ENCODE measurements around the gene ACSL4.
"Not testable (repeated sequence)": the region's sequence is repeated elsewhere in the genome, so short reads cannot be mapped to it uniquely, and the experiment has no call there.

Gene ACSL4

DNA sequence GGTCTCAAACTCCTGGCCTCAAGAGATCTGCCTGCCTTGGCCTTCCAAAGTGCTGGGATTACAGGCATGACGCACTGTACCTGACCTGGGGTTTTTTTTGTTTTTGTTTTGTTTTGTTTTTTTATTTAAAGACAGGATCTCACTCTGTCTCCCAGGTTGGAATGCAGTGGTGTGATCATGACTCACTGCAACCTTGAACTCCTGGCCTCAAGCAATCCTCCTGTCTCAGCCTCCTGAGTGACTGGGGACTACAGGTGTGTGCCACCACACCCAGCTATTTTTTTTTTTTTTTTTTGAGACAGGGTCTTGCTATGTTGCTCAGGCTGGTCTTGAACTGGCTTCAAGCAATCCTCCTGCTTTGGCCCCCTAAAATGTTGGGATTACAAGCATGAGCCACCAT is 8.1 kb downstream of the ACSL4 start:
- not testable (repeated sequence) for DNase-seq

DNA sequence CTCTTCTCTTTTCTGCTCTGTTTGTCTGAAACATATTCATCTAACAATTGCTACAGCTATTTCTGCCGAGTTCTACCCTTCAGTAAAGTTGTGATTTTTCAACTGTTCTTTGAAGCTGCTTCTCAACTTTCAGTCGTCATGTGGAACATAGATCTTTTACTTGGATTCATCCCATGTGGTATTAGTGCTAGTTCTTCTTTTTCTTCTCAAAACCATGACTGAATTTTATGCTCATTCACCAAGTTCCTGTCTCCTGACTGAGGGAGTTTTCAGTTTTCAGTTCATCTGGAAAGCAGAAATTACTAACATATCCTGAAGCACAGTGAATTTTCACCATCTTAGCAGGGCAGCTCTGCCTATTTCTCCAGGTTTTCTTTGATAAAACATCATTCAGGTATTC is 12.1 kb downstream of the ACSL4 start:
- no peak for DNase-seq

DNA sequence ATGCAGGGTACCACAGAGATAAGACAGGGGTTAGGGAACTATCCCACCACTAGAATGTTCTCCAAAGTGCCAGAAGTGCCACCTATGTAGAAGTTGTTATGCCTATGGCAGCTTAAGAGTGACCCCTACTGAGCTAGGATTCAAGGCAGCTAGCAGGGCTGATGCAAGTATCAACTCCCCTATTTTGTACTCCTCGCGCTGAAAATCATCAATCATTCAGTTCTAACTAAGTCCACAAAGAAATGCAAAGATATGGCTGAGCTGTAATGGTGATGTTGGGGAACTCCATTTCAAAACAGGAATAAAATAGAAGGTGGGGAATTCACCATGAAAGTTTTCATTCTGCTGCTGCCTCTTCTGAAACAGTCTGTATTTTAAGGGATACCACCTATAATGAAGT is 13.8 kb downstream of the ACSL4 start:
- DNase-seq: no peak

DNA sequence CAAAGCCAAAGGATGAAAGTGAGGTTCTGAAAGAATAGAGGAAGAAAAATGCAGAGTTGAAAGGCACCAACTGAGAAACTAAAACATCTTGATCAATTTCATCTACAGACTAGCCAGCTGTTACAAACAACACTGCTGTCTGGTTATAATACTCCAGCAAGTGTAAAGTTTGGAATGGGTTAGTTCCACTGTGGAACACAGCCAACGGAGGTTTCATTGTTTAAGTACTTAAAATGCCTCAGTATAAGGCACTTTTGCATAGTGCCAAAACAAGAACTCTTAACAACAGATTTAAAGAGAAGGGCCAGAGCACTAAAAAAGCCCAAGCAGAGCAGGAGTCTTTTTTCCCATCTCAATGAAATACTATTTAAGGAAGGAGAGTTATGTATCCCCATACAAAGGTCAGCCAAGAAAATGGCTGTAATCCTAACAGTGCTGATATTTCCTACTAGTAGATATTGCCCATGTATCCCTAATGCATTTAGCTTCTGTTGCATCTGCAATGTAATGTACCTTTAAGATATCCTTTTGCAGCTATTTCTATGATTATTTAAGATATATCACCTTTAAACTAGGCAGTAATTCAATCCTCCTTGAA is 16.5 kb downstream of the ACSL4 start:
- DNase-seq: no peak

DNA sequence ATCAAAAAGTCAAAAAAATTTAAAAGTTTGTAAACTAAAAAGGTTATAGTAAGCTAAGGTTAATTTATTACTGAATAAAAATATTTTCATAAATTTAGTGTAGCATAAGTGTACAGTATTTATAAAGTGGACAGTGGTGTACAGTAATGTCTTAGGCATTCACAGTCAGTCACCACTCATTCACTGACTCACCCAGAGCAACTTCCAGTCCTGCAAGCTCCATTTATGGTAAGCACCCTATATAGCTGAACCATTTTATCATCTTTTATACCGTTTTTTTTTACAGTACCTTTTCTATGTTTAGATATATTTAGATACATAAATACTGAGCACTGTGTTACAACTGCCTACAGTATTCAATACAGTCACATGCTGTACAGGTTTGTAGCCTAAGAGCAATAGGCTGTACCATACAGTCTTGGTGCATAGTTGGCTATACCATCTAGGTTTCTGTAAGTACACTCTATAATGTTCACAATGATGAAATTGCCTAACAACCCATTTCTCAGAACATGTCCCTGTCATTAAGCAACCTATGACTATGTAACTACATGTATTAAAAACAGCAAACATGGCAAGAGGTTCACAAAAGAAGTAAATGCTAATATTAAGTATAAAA is 18.6 kb downstream of the ACSL4 start:
- no peak for DNase-seq

DNA sequence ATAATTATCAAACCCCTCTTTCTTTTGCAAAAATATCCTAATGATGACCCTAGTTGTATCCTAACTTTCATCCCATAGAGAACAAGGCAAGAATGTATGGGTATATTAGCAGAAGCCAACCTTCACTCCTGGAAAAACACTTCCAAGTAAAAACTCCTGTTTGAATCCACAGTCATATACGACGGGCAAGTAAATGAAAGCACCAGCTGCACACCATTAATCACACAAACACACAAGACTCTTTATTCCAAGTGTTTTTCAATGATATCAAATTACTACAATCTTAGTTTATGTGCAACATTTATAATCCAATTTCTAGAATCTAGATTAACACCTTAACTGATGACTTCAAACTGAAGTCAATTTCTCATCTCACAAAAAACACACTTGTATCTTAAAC is 22.9 kb downstream of the ACSL4 start:
- DNase-seq: no peak

DNA sequence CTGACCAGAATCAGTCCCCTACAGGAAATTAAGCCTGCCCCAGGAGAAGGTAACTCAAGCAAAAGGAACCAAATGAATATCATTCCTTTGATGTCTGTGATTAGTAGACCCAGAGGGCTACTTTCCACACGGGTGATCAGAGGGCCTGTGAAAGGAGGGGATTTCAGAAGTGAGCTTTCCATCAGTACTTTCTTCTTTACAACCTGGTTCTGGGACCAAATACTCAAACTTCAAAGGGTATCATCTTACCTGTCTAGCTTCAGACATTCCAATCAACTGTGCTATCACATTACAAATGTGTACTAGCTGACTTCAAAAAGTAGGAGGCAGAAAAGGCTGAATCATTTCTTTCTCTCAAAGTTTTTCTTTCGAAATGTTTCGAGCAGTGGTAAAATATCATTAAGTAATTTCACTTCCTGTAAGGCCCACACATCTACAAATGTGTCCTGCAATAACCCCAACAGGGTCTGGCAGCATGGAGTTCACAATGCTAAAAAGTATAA is 23.9 kb downstream of the ACSL4 start:
- DNase-seq: no peak

DNA sequence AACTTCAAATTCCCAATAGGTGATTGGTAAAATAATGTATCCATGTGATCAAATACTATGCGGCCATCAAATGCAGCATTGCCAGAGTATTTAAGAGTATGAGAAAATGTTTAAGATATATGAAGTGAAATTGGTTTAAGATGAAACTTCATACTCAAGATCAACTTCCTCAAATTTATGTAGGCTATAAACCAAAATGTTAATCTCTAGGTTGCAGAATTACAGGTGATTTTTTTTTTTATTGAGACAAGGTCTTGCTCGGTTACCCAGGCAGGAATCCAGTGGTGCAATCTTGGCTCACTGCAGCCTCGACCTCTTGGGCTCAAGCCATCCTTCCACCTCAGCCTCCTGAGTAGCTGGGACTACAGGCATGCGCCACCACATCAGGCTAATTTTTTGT is 25.3 kb downstream of the ACSL4 start:
- no peak for DNase-seq

DNA sequence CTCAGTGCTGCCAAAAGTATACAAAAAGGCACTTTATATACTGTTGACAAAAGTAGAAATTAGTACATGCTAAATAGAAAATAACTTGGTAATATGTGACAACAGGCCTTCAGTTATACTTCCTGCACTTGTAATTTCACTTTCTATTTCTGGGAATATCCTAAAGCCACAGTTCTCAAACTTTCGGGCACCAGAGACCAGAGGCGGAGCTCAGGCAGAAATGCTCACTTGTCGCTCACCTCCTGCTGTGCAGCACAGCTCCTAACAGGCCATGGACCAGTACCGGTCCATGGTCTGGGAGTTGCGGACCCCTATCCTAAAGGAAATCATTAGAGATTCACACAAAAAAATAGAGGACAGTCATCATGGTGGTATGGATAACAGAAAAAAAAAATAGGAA is 25.7 kb downstream of the ACSL4 start:
- DNase-seq: no peak

DNA sequence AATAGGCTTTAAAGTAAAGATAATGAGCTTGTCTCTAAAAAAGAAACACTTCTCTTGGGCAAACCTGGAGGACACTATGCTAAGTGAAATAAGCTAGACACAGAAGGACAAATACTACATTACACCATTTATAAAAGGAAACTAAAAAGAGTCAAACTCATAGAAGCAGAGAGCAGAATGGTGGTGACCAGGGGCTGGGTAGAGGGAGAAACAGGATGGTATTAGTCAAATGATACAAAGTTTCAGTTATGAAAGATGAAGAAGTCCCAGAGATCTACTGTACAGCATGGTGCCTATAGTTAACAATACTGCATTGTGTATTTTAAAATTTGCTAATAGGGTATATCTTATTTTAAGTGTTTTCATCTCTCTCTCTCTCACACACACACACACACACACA is 28.5 kb downstream of the ACSL4 start:
- no peak for DNase-seq

DNA sequence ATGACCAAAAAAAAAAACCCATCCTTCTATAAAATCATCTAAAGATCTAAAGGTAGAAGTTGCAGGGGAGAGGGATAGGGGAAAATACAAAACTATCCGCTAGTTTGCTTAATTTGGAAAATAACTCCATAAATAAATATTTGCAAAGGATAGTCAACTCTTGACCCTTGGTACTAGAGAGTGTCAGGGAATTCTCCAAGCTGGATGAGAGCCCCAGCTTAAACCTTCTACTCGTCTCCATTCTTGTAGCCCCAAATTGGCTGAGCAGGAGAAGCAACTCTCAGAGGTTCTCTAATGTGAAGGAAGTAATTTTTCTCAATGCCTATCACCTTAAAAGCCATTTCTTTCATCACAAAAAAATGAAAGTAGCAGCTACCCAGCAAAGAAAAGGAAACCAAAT is 35.2 kb downstream of the ACSL4 start:
- no peak for DNase-seq

DNA sequence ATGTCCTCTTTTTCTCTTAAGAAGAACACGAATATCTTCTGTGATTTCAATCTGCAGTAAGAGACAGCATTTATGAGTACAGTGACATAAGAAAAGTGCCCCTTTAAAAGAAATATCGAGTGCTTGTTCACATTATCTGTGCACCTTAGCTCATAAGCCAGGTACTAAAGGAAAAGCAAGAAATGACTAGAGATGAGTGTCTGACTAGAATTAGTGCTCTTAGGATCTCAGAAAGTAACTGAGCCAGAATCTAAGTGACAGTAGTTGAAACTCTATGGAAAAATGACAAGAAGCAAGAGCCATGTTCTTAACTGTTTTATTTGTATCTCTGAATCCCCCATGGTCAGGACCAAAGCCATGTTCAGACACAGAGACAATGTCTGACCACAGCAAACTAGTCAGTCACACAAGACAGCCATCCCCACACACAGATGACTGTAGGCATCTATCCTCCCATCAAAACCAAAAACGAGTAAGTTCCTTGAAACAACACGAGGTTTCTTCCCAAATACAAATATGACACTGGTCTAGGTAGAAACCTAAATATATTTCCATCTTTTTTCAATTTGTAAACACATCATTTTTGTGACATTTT is 36.8 kb downstream of the ACSL4 start:
- no peak for DNase-seq

DNA sequence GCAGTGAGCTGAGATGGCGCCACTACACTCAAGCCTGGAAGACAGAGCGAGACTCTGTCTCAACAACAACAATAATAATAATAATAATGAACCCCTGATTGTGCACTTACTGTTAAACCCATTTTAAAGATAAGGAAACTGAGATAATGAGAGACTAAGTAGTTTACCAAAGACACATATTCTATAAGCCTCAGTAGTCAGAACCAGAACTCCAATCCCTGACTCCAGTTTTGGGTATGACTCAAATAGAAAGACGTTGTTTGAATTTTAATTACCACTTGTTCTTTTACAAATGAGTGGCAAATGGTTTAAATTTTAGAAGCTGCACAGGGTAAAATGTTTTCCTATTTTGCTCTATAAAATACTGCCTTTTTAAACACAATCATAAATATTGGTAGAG is 37.4 kb downstream of the ACSL4 start:
- no peak for DNase-seq

DNA sequence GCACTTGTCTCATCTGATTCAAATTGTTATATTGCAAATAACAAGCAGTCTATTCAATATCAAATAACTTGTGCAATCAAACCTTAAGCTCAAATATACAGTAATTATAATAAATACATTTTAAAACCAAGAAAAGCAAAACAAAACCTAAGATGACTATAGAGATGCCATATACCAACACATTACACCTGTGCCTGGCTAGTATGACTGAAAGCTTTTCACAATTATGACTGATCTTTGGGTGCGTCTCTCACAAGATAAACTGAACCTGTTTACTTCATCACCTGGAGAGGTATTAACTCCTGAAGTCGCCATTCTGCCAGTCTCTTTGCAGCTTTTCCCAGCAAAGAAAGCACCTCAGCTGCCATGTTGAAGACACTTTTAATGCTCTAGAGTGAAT is 41.3 kb downstream of the ACSL4 start:
- DNase-seq: no peak

DNA sequence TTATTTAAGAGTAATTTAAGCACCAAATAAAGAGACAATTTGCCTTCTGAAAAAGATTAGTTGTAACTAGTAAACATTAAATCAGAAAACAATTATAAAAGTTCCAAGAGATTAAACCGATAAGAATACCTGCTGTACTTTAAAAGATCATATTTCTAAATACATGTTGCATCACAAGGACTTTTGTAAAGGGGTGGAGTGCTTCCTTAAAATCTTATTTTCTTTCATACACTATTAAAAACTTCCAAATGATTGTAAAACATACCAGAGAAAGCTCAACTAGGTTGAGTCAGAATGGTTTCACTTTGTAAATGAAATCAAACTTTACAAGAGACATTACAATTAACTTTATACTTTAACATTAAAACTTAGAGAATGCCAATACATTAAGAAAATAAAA is 41.8 kb downstream of the ACSL4 start:
- no peak for DNase-seq

DNA sequence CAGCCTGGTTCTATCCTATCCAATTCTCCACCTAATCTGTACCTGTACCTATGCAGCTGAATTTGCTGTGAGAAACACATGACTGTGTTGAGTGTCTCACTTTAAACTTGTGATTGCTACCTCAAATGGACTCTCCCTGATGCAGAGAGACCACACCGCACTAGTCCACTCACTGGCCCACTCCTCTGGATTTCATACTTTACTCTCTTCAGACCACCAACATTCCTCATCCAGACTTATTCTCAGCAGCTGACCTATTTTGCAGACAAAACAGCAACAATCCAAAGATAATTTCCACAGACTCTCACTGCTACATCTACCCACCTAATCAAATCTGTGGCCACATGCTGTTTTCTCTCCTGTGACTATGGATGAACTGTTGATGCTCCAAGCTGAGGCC is 45.2 kb downstream of the ACSL4 start:
- no peak for DNase-seq

DNA sequence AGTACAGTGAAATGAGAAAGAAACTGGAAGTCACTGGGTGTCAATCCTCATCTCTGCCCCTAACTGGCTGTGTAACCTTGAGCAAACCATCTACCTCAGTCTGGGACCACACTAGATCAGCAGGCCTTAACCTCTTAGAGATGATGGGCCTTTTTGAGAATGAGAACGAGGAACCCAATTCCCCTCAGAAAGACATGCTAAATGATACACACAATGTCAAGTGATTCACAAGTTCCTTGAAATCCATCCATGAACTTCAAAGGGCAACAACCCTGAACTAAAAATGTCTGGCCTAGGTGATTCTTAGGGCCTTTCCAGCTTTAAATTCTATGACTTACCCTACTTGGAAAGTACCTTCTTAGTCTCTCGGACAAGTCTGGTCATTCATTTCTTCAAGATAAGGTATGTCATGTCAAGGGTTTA is 47.4 kb downstream of the ACSL4 start:
- no peak for DNase-seq

DNA sequence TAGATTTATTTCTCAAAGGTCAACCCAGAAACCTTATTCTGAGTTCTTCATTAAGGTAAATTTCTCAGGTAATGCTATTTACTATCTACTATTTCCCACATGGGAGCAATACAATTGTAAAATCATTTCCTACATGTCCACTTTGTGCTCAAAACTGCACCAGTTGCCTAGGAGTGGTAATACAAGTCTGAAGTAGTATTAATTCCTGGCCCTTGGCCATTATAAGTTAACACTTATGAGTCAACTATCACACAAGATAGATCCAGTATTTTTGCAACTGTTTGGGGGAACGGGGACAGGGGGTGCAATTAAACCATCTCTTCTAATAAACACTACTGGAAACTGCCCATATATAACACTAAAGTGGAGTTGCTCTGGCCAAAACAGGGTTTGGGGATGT is 48.9 kb downstream of the ACSL4 start:
- DNase-seq: no peak

DNA sequence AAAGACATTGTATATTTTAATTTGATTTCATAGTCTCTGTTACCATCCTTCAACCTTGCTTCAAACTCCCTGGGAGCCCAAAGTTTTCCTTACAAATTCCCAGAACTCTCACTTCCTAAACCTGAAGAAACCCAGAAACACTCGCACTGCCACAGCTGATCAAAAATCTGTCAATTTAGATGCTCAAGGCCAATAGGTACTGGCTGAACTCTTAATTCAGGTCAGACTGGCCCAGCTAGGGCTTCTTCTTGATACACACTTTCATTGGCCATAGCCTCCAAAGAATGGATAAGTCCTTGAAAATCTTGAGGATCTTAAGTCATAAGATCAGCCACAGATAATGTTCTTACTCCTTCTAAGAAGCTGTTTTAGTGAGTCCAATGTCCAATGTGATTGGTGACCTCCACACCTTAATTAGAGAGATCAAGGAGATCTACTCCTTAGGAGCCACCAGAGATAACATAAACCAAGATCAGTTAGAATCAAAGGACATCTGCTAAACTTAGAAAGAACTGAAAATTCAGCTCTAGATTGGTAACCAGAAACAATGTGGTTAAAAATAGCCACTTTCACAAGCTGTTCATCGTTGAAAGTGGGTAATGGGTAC is 51.5 kb downstream of the ACSL4 start:
- no peak for DNase-seq

DNA sequence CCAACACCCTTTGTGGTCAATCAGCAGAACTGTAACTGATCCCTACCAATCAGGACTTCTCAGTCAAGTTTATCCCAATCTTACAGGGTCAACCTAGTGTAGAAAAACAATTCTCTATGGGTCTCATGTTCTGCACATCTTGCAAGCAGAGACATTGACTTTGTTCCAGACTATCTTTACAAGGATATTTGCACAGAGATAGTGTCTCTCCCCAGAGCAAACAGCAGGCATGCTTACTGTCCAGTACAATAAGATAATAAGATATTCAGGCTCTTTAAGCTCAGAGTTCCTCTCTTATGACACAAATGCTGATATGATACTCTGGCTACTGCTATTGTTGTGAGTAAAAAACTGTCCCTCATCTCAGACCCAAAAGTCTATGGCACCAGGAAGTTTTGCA is 53.2 kb downstream of the ACSL4 start:
- DNase-seq: no peak

DNA sequence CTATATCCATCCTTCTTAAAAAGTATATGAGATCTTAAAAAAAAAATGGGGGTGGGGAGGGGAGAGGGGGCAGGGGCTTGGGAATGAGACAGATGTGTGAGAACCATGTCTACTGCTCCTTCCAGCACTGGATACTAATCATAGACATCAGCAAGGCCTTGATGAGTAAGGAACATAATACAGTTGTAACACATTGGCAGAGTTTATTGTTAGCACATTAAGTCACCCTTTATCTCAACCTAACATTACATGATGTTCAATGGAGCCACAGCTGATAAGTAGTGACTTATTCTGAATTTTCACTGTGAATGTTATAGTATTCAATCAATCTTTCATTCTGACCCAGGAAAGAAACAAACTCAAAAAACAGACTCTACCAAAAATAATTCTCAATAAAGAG is 60.8 kb downstream of the ACSL4 start:
- no peak for DNase-seq

DNA sequence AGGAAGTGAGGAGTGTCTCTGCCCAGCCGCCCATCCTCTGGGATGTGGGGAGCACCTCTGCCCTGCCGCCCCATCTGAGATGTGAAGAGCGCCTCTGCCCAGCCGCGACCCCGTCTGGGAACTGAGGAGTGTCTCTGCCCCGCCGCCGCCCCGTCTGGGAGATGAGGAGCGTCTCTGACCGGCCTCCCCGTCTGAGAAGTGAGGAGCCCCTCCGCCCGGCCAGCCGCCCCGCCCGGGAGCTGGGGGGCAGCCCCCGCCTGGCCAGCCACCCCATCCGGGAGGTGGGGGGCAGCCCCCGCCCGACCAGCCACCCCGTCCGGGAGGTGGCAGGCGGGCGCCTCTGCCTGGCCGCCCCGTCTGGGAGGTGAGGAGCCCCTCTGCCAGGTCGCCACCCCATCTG is 61.9 kb downstream of the ACSL4 start:
- not testable (repeated sequence) for DNase-seq

DNA sequence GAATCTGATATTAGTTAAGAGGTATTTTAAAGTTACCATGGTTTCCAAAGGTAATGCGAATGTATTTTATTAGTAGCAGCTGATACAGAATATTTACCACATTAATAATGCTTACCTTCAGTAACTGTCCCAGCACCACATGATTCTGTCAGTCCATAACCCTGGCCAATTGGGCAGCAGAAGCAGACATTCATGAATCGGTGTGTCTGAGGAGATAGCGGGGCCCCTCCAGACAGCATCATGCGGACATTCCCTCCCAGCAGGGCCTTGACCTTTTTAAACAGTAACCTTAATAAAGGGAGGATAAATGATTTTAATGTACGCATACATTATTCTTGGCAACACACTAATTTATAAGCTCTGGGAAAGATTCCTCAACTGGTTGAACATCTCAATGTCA is 65.1 kb downstream of the ACSL4 start:
- no peak for DNase-seq

DNA sequence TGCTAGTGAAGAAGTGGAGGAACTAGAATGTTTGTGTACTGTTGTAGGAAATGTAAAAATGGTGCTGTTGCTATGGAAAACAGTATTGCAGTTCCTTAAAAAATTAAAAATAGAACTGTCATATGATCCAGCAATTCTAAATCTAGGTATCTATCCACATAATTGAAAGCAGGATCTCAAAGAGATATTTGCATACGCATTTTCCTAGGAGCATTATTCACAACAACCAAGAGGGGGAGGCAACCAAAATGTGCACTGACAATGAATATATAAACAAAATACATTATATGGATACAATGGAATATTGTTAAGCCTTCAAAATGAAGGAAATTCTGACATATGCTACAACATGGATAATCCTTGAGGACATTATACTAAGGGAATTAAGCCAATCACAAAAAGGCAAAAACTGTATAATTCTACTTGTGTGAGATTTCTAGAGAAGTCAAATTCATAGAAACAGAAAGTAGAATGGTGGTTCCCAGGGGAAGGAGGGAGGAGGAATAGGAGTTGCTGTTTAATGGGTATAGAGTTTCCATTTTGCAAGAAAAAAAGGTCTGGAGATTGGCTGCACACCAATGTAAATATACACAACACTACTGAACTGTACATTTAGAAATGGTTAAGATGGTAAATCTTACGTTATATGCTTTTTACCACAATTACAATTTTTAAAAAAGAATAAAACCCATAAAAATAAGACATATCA is 72.5 kb downstream of the ACSL4 start:
- no peak for DNase-seq
